SK-N-SH (cell line): ENCODE data around the gene MATN4. TPM values are rescaled to one million over a fixed set of nuclear protein-coding genes. Genes with fewer than 3 reads are reported as not detected.
A peak's percentile ranks its signal among the peaks of the same experiment; 100 is the strongest.

Source experiments
- CTCF ChIA-PET: fragments of 300-600, 350-600 bp; formaldehyde crosslinking; extraction: SDS; loops from one replicate; lab custom pipeline; 2021; lab: Yijun Ruan, JAX
- POLR2A ChIA-PET: fragments of 350-600 bp; sonication (Branson Sonifier 250); formaldehyde crosslinking; extraction: SDS; loops from one replicate; lab custom pipeline; 2020; ENCODE audit warnings: antibody characterized with exemption, inconsistent platforms; lab: Yijun Ruan, JAX
- DNase-seq: peaks from one replicate; pipeline ENCODE4 v3.0.0; 2012
- H2AFZ ChIP-seq: fragments of 200-600 bp; sonication (generic); 2 replicates; pipeline ENCODE4 v1.8.1; 2016; ENCODE audit warnings: antibody characterized with exemption, mild to moderate bottlenecking, low read depth
- H3F3A ChIP-seq: fragments of 200-600 bp; sonication (generic); replicated peaks from 2 replicates; pipeline ENCODE3; 2016; ENCODE audit warnings: antibody characterized with exemption, mild to moderate bottlenecking; ENCODE audit not compliant: insufficient read depth
- H3K27ac ChIP-seq, 2 experiments: fragments of 200-500 bp in 1 of 2; fragments of 200-600 bp in 1 of 2; sonication (Bioruptor generic) in 1 of 2; sonication (generic), shearing (Covaris generic) in 1 of 2; 2 replicates each; pipeline versions ENCODE4 v1.5.1 to v1.6.1; 2014 to 2016; ENCODE audit warnings: low read depth in 2 of 2, inconsistent platforms in 1 of 2, low read length in 1 of 2, mild to moderate bottlenecking in 1 of 2, mixed read lengths in 1 of 2
- H3K27me3 ChIP-seq: fragments of 200-600 bp; sonication (generic), shearing (Covaris generic); 2 replicates; pipeline ENCODE4 v1.6.1; 2016; ENCODE audit warnings: mixed run types; ENCODE audit not compliant: insufficient read depth
- H3K36me3 ChIP-seq, 2 experiments: fragments of 200-500 bp in 1 of 2; fragments of 200-600 bp in 1 of 2; sonication (Bioruptor generic) in 1 of 2; sonication (generic) in 1 of 2; replicated peaks in 1 of 2; 2 replicates each; pipeline versions ENCODE3 to v1.5.1; 2014 to 2016; ENCODE audit warnings: low read length in 1 of 2, mild to moderate bottlenecking in 1 of 2; ENCODE audit not compliant: insufficient read depth in 2 of 2, control insufficient read depth in 1 of 2
- H3K4me1 ChIP-seq, 2 experiments: fragments of 200-500 bp in 1 of 2; fragments of 200-600 bp in 1 of 2; sonication (Bioruptor generic) in 1 of 2; sonication (generic), shearing (Covaris generic) in 1 of 2; 2 replicates each; pipeline versions ENCODE4 v1.5.1 to v1.6.1; 2014 to 2016; ENCODE audit warnings: low read depth in 1 of 2, low read length in 1 of 2, mixed run types in 1 of 2; ENCODE audit not compliant: insufficient read depth in 2 of 2, control insufficient read depth in 1 of 2
- H3K4me2 ChIP-seq: fragments of 200-600 bp; sonication (generic), shearing (Covaris generic); 2 replicates; pipeline ENCODE4 v1.6.1; 2017; ENCODE audit warnings: mixed run types
- H3K4me3 ChIP-seq, 2 experiments: fragments of 200-500 bp in 1 of 2; fragments of 200-600 bp in 1 of 2; sonication (Bioruptor generic) in 1 of 2; sonication (generic), shearing (Covaris generic) in 1 of 2; 2 replicates each; pipeline versions ENCODE4 v1.5.1 to v1.8.1; 2014 to 2016; ENCODE audit warnings: low read depth in 2 of 2, inconsistent platforms in 1 of 2, low read length in 1 of 2, mild to moderate bottlenecking in 1 of 2, mixed read lengths in 1 of 2, moderate library complexity in 1 of 2
- H3K79me2 ChIP-seq: fragments of 200-600 bp; sonication (generic); 2 replicates; pipeline ENCODE4 v1.8.1; 2017; ENCODE audit warnings: mild to moderate bottlenecking; ENCODE audit not compliant: insufficient read depth
- H3K9ac ChIP-seq: fragments of 200-600 bp; sonication (generic); 2 replicates; pipeline ENCODE4 v1.6.1; 2017; ENCODE audit warnings: mixed run types
- H3K9me2 ChIP-seq: fragments of 200-600 bp; sonication (generic); 2 replicates; pipeline ENCODE4 v1.6.1; 2017; ENCODE audit warnings: mixed run types
- H3K9me3 ChIP-seq: fragments of 200-600 bp; sonication (generic); 2 replicates; pipeline ENCODE4 v1.6.1; 2017; ENCODE audit warnings: mixed run types, mild to moderate bottlenecking, moderate library complexity
- H4K20me1 ChIP-seq: fragments of 200-600 bp; sonication (generic); 2 replicates; pipeline ENCODE4 v1.6.1; 2017; ENCODE audit warnings: mild to moderate bottlenecking, mixed run types; ENCODE audit not compliant: insufficient read depth
- CHD2 ChIP-seq: fragments of 150-350 bp; IDR thresholded peaks from 2 replicates; pipeline ENCODE4 v1.6.1; 2018; ENCODE audit warnings: low read length; ENCODE audit not compliant: partially characterized antibody
- CTCF ChIP-seq: fragments of 200-600 bp; sonication (generic); IDR thresholded peaks from 2 replicates; pipeline ENCODE4 v1.6.1; 2017; ENCODE audit warnings: antibody characterized with exemption, mild to moderate bottlenecking, moderate library complexity
- ELF1 ChIP-seq: IDR thresholded peaks from 2 replicates; pipeline ENCODE4 v1.4.0; 2012
- FOSL2 ChIP-seq: IDR thresholded peaks from 2 replicates; pipeline ENCODE4 v1.4.0; 2012; ENCODE audit warnings: low read depth, mild to moderate bottlenecking, moderate library complexity, borderline replicate concordance
- GATA2 ChIP-seq: sonication (generic); formaldehyde crosslinking; IDR thresholded peaks from 2 replicates; pipeline ENCODE4 v1.5.0; 2020; ENCODE audit warnings: mild to moderate bottlenecking, missing genetic modification reagents
- JUND ChIP-seq: IDR thresholded peaks from 2 replicates; pipeline ENCODE4 v1.4.0; 2012
- MAX ChIP-seq: IDR thresholded peaks from 2 replicates; pipeline ENCODE4 v1.4.0; 2012; ENCODE audit warnings: low read depth
- MEF2A ChIP-seq: IDR thresholded peaks from 2 replicates; pipeline ENCODE4 v1.4.0; 2012; ENCODE audit warnings: low read depth, borderline replicate concordance
- MXI1 ChIP-seq: IDR thresholded peaks from 2 replicates; pipeline ENCODE4 v1.6.1; 2012; ENCODE audit warnings: mild to moderate bottlenecking, low read depth, low read length, improper control_type of control experiment
- NFIC ChIP-seq: IDR thresholded peaks from 2 replicates; pipeline ENCODE4 v1.4.0; 2012; ENCODE audit warnings: borderline replicate concordance
- NRF1 ChIP-seq: IDR thresholded peaks from 2 replicates; pipeline ENCODE4 v1.6.1; 2012; ENCODE audit warnings: low read depth, mild to moderate bottlenecking, low read length
- RCOR1 ChIP-seq: fragments of 150-350 bp; IDR thresholded peaks from 2 replicates; pipeline ENCODE4 v1.6.1; 2017; ENCODE audit warnings: antibody characterized with exemption, low read length
- RFX5 ChIP-seq: IDR thresholded peaks from 2 replicates; pipeline ENCODE4 v1.6.1; 2012; ENCODE audit warnings: mild to moderate bottlenecking, improper control_type of control experiment, low read length
- SIN3A ChIP-seq: IDR thresholded peaks from 2 replicates; pipeline ENCODE4 v1.6.1; 2012; ENCODE audit warnings: low read depth, mild to moderate bottlenecking, low read length, moderate library complexity, borderline replicate concordance
- TAF1 ChIP-seq: IDR thresholded peaks from 2 replicates; pipeline ENCODE4 v1.6.1; 2012; ENCODE audit warnings: low read depth, mild to moderate bottlenecking, low read length, moderate library complexity, borderline replicate concordance
- TCF12 ChIP-seq: IDR thresholded peaks from 2 replicates; pipeline ENCODE4 v1.4.0; 2012
- TEAD4 ChIP-seq: IDR thresholded peaks from 2 replicates; pipeline ENCODE4 v1.4.0; 2012; ENCODE audit warnings: mild to moderate bottlenecking, borderline replicate concordance; ENCODE audit not compliant: insufficient read depth
- USF1 ChIP-seq: IDR thresholded peaks from 2 replicates; pipeline ENCODE4 v1.4.0; 2012; ENCODE audit warnings: low read depth, borderline replicate concordance
- USF2 ChIP-seq: fragments of 150-350 bp; IDR thresholded peaks from 2 replicates; pipeline ENCODE4 v1.6.1; 2017; ENCODE audit warnings: antibody characterized with exemption, low read length, low read depth, borderline replicate concordance
- ZBTB33 ChIP-seq: IDR thresholded peaks from 2 replicates; pipeline ENCODE4 v1.4.0; 2012; ENCODE audit warnings: low read depth, borderline replicate concordance
- WGBS: methylation state at CpG from one replicate; pipeline ENCODE4 v1.1.6; 2017; ENCODE audit warnings: low lambda C conversion rate; 5-methylcytosine and 5-hydroxymethylcytosine counted together
- polyA plus RNA-seq, 3 experiments: library from polyadenylated mRNA; depleted of rRNA; stranded (reverse); fragments of >200 nt; gene quantifications; 2 replicates each; pipeline ENCODE4 v1.2.3, GENCODE V29; 2012

Gene MATN4
- polyA plus RNA-seq, 1 of the 3 experiments (the other 2 are of a cell fraction): 0.16 TPM

- Histone ChIP-seq H3F3A (peaks cover 4% of the 10 kb centered on the region), H4K20me1 (no peaks in the 10 kb centered on the region), H3K27me3 (no peaks in the 10 kb centered on the region), H3K27ac (no peak overlapping the region), H3K9me3 (no peaks in the 10 kb centered on the region), H3K79me2 (no peaks in the 10 kb centered on the region), H3K9ac (no peak overlapping the region), H3K4me2 (peak overlapping the region; percentile 73), H3K9me2 (no peaks in the 10 kb centered on the region), H3K4me3 (peak overlapping the region in 1 of 2 experiments; percentile 72; a peak in 3 of 4 replicates), H2AFZ (no peak overlapping the region; the same call in 1 of the 2 replicates), H3K36me3 (no peaks in the 10 kb centered on the region), H3K4me1 (peaks cover 0 to 3% of the 10 kb centered on the region in 2 experiments; a peak in 1 of 4 replicates)
- TF ChIP-seq FOSL2: no peak
- TF ChIP-seq TCF12: no peak
- no peak for TF ChIP-seq RCOR1
- TF ChIP-seq RFX5: no peak
- no peak for TF ChIP-seq CHD2
- no peak for TF ChIP-seq MAX
- TF ChIP-seq SIN3A: no peak
- no peak for TF ChIP-seq JUND
- no peak for TF ChIP-seq USF2
- no peak for TF ChIP-seq USF1
- no peak for TF ChIP-seq MEF2A
- TF ChIP-seq MXI1: no peak
- no peak for TF ChIP-seq NRF1
- TF ChIP-seq ELF1: no peak
- no peak for TF ChIP-seq TAF1
- TF ChIP-seq GATA2: no peak
- TF ChIP-seq TEAD4: no peak
- TF ChIP-seq CTCF: no peak; the same call in 1 of the 2 replicates
- no peak for TF ChIP-seq ZBTB33
- TF ChIP-seq NFIC: no peak
- ChIA-PET CTCF (interaction anchor here (0.6 to 7.9 kb wide), 60 partner anchors 10 to 477 kb away, joined by 3 to 113 read pairs (median 4); partner anchors contain the start of genes KCNS1, MATN4, RBPJL and SYS1), POLR2A (interaction anchor here (1.4 kb wide), 1 partner anchor 9 kb away, joined by 5 read pairs; no protein-coding TSS in a partner anchor)
- DNase-seq: no peak
- 26% methylated on average over 4 of the region's 5 CpGs for WGBS
Measured at GRCh38 chr20:45294003-45294368, 14.1 kb downstream of the MATN4 start.
